ENCODE data around the gene TSPAN1. TPM values are rescaled to one million over a fixed set of nuclear protein-coding genes. Genes with fewer than 3 reads are reported as not detected.

The TSPAN1 gene
- total and polyA plus RNA-seq, 2 of the 13 experiments (the other 11 are each of a cell fraction or from before 2014, with no cell fraction given), result 1.7 to 2.9 TPM

DNA sequence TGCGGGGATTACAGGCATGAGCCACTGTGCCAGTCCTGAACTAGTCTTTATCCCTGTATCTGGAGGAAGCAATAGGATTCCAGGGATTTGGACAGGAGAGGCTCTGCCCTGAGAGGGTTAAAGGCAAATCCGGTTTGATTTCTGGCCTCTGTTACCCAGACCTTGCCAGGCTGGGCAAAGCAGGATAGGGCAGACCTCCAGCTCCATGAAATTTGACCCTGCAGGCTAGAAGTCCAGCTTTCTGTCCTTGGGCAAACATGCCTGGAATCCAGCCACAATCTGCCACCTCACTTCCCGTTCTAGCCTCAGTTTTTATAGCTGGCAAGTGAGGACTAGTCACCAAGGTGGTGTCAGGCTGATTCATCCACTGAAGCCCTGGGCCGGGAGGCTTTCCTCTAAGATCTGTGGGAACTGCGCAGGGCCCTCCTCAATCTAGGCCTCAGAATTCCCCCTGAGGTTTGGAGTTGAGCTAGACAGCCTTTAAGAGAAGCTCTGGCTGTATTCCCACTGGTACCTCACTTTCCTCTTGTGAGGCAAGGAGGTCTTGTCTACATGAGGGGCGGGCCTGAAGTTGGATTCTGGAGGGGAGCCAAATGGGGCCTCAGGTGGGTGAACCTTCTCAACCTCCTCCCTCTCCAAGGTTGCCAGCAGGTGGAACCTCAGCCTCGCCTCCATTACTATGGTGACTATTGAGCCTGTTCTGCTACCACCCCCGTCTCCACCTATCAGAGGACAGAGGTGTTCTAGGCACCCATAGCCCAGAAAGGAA lies 8.4 kb downstream of the TSPAN1 start (continued):
- TF ChIP-seq ZNF142 (CRISPR knock-in tag; IDR thresholded peaks at IDR 0.05) (no peak), ZNF724P (CRISPR knock-in tag; IDR thresholded peaks at IDR 0.05; ENCODE audit: borderline replicate concordance) (no peak), SAP130 (CRISPR knock-in tag; IDR thresholded peaks at IDR 0.05; ENCODE audit: low read depth) (peak; percentile 56), HNRNPLL (IDR thresholded peaks at IDR 0.05; ENCODE audit: low read depth, low read length, poor library complexity, severe bottlenecking) (no peak), ZNF713 (CRISPR knock-in tag; IDR thresholded peaks at IDR 0.05) (no peak), RBFOX2 (IDR thresholded peaks at IDR 0.05; ENCODE audit: low read depth, low read length) (no peak), TBL1XR1 (IDR thresholded peaks at IDR 0.05; ENCODE audit: borderline replicate concordance, low read length, partially characterized antibody) (no peak), HNF4G (IDR thresholded peaks at IDR 0.05; ENCODE audit: borderline replicate concordance, low read depth, low read length) (peak; percentile 83), HNF4G (CRISPR knock-in tag; IDR thresholded peaks at IDR 0.05; ENCODE audit: borderline replicate concordance, low read depth) (no peak; the same call in 1 of the 2 replicates), ZNF230 (CRISPR knock-in tag; IDR thresholded peaks at IDR 0.05) (0 out of 2 replicates have a peak, but pooled peaks have one; percentile 49), HOMEZ (CRISPR knock-in tag; IDR thresholded peaks at IDR 0.05; ENCODE audit: low read depth) (no peak), YEATS2 (CRISPR knock-in tag; IDR thresholded peaks at IDR 0.05; ENCODE audit: borderline replicate concordance) (no peak), ZNF614 (CRISPR knock-in tag; IDR thresholded peaks at IDR 0.05; ENCODE audit: borderline replicate concordance) (no peak), EED (CRISPR knock-in tag; IDR thresholded peaks at IDR 0.05) (no peak), ZNF709 (CRISPR knock-in tag; IDR thresholded peaks at IDR 0.05) (no peak), ATF3 (CRISPR knock-in tag; IDR thresholded peaks at IDR 0.05) (no peak), ZSCAN12 (CRISPR knock-in tag; IDR thresholded peaks at IDR 0.05) (no peak), ETV5 (CRISPR knock-in tag; IDR thresholded peaks at IDR 0.05; ENCODE audit: borderline replicate concordance) (peak; percentile 77; the same call in 1 of the 2 replicates), PRPF4 (IDR thresholded peaks at IDR 0.05; ENCODE audit: low read depth, low read length, poor library complexity, severe bottlenecking) (no peak), ZFYVE20 (CRISPR knock-in tag; IDR thresholded peaks at IDR 0.05; ENCODE audit: borderline replicate concordance, low read depth) (no peak), CBX5 (CRISPR knock-in tag; IDR thresholded peaks at IDR 0.05; ENCODE audit: borderline replicate concordance) (no peak), U2AF2 (IDR thresholded peaks at IDR 0.05; ENCODE audit: low read depth, low read length) (no peak), SALL1 (CRISPR knock-in tag; IDR thresholded peaks at IDR 0.05) (peak; percentile 82), ZFP36L2 (CRISPR knock-in tag; IDR thresholded peaks at IDR 0.05) (no peak)

Measured in HepG2 (cell line).